PFSK-1 (cell line): ENCODE measurements around the gene DNER.

Experiments used
- FOXP2 ChIP-seq: optimal IDR thresholded peaks from 2 replicates; pipeline ENCODE3; 2011; ENCODE audit warnings: borderline replicate concordance, control low read depth, inconsistent platforms; ENCODE audit not compliant: insufficient read depth; ENCODE audit errors: extremely low read length, extremely low read depth
- POLR2AphosphoS5 ChIP-seq: IDR thresholded peaks from 2 replicates; pipeline ENCODE4 v1.6.1; 2012; ENCODE audit warnings: low read depth, mild to moderate bottlenecking, control low read depth, low read length, moderate library complexity
- REST ChIP-seq, 2 experiments: IDR thresholded peaks; 2 replicates each; pipeline versions ENCODE4 v1.6.1 to v1.8.0; 2011 to 2012; ENCODE audit warnings: low read depth in 2 of 2, low read length in 2 of 2, control low read depth in 1 of 2, inconsistent platforms in 1 of 2, mild to moderate bottlenecking in 1 of 2, moderate library complexity in 1 of 2; ENCODE audit not compliant: insufficient read depth in 1 of 2
- SIN3A ChIP-seq: IDR thresholded peaks from 2 replicates; pipeline ENCODE4 v1.6.1; 2012; ENCODE audit warnings: mild to moderate bottlenecking, low read length, moderate library complexity, borderline replicate concordance; ENCODE audit not compliant: insufficient read depth
- TAF1 ChIP-seq: IDR thresholded peaks from 2 replicates; pipeline ENCODE4 v1.6.1; 2012; ENCODE audit warnings: low read length, control low read depth, borderline replicate concordance; ENCODE audit not compliant: insufficient read depth

Gene DNER

DNA sequence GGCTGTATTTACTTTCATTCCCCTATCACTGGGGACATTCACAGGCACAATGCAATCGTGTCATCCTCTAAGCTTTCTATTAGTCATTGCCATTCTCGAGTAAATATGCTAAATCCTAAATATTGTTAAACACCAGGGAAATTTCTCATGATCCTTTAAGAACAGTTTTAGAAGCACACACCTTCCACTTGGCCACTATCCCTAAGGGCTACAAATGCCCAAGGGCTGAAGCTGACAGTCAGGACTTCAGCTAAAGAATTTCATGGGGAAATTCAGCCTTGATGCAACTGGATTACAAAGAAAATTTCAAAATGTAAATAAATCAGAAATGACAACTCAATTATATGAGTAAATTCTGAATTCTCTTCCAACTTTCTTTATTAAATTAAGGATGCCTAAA is 280.2 kb downstream of the DNER start:
- TF ChIP-seq TAF1: no peak
- TF ChIP-seq POLR2AphosphoS5: no peak
- no peak for TF ChIP-seq FOXP2
- TF ChIP-seq SIN3A: no peak
- no peak for TF ChIP-seq REST (IDR thresholded peaks at IDR 0.05; ENCODE audit: insufficient read depth in 1 of 2, low read depth in 2 of 2, low read length in 2 of 2)

DNA sequence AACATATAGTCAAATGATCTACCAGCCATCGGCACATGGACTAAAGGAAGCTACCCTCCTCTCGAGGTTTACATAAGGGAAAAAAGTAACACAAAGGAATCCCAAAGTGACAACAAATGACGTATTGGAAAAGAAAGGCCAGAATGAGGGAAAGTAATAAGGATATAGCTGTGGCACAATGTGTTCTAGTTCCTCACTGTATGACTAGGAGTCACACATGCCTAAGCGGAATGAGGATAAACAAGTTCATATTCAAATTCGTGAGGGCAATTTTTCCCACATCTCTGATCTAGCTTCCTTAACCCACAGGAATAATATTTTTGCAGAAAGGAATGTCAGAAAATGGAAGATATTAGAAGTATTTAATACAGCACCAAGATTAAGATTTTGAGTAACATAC is 281.0 kb downstream of the DNER start:
- TF ChIP-seq POLR2AphosphoS5 (no peak), FOXP2 (no peak), SIN3A (no peak)

DNA sequence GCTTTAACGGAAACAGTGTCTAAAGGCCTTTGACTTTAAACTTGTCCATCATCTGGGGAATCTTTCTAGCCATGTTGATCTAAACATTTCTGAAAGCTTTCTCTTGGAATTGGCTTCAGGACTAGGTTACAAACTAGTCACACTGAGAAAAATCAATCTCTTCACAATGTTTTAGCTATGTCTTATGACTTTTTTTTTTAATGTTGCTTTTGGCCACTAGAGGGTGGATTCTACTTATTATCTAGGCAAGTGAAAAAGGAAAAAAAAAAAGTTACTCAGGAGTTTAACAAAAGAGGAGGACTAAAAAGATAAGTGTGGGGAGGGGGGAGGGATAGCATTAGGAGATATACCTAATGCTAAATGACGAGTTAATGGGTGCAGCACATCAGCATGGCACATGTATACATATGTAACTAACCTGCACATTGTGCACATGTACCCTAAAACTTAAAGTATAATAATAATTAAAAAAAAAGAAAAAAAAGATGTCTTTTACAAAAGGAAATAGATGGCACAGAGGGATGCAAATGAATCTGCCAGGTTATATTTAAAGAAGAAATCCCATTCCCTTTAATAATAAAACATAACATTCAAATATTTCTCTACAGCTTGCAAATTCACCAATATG is 282.9 kb downstream of the DNER start:
- TF ChIP-seq REST (IDR thresholded peaks at IDR 0.05; ENCODE audit: insufficient read depth in 1 of 2, low read depth in 2 of 2, low read length in 2 of 2) (no peak), FOXP2 (no peak), TAF1 (no peak), SIN3A (no peak)

GRCh38 chr2:229429589-229429988 is 284.8 kb downstream of the DNER start:
- TF ChIP-seq POLR2AphosphoS5 (no peak), SIN3A (no peak), REST (IDR thresholded peaks at IDR 0.05; ENCODE audit: insufficient read depth in 1 of 2, low read depth in 2 of 2, low read length in 2 of 2) (no peak), TAF1 (no peak), FOXP2 (no peak)

DNA sequence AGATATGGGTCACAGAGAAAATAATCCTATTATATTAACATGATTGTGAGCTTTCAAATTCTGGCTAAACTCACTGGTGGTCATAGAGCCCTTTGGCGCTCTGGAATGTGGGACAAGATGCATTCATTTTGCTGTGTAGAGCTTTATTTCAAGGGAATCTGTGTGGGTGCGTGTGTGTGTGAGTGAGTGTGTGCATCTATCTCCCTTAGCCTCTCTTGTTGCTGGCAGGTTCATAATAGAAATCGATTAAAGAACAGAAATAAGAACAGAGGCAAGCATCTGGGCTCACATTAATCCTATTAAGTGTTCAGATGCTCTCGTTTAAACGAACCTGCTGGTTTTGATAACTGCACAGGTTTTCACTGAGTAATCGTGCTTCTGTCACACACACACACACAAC is 287.9 kb downstream of the DNER start:
- TF ChIP-seq REST (IDR thresholded peaks at IDR 0.05; ENCODE audit: insufficient read depth in 1 of 2, low read depth in 2 of 2, low read length in 2 of 2) (no peak), FOXP2 (no peak), SIN3A (no peak), POLR2AphosphoS5 (no peak), TAF1 (no peak)
